Neural progenitor cell (in vitro differentiated cells): ENCODE measurements around the gene IL17D. TPM values are rescaled to one million over a fixed set of nuclear protein-coding genes. Genes with fewer than 3 reads are reported as not detected.

Experiments
- DNase-seq: peaks from one replicate; pipeline ENCODE4 v3.0.0-alpha.2; 2016; ENCODE audit warnings: low spot score
- H2AFZ ChIP-seq: fragments of 200-600 bp; sonication (generic); replicated peaks from 2 replicates; pipeline ENCODE4 v1.6.1; 2016; ENCODE audit warnings: antibody characterized with exemption
- H3F3A ChIP-seq: fragments of 200-600 bp; sonication (generic); 2 replicates; pipeline ENCODE4 v1.6.1; 2016; ENCODE audit warnings: antibody characterized with exemption, low read depth
- H3K27ac ChIP-seq: fragments of 200-600 bp; sonication (generic); 2 replicates; pipeline ENCODE4 v1.5.1; 2016; ENCODE audit warnings: mild to moderate bottlenecking
- H3K27me3 ChIP-seq: fragments of 200-600 bp; sonication (generic); 2 replicates; pipeline ENCODE4 v1.6.1; 2016; ENCODE audit warnings: mild to moderate bottlenecking, moderate library complexity
- H3K36me3 ChIP-seq: fragments of 200-600 bp; sonication (generic); 2 replicates; pipeline ENCODE4 v1.5.1; 2016
- H3K4me1 ChIP-seq: fragments of 200-600 bp; sonication (generic); 2 replicates; pipeline ENCODE4 v1.6.1; 2016; ENCODE audit warnings: mixed run types
- H3K4me2 ChIP-seq: fragments of 200-600 bp; sonication (generic); 2 replicates; pipeline ENCODE4 v1.6.1; 2016
- H3K4me3 ChIP-seq: fragments of 200-600 bp; sonication (generic); 2 replicates; pipeline ENCODE4 v1.5.1; 2016
- H3K79me2 ChIP-seq: fragments of 200-600 bp; sonication (generic); 2 replicates; pipeline ENCODE4 v1.6.1; 2016; ENCODE audit warnings: low read depth
- H3K9ac ChIP-seq: fragments of 200-600 bp; sonication (generic); 2 replicates; pipeline ENCODE4 v1.6.1; 2016
- H3K9me3 ChIP-seq: fragments of 200-600 bp; sonication (generic); 2 replicates; pipeline ENCODE4 v1.5.1; 2016; ENCODE audit warnings: low read depth
- H4K20me1 ChIP-seq: fragments of 200-600 bp; sonication (generic); 2 replicates; pipeline ENCODE4 v1.6.1; 2016; ENCODE audit warnings: low read depth
- H3K27ac Mint-ChIP-seq: 3 replicates; pipeline ENCODE4 v1.8.0; 2021; ENCODE audit warnings: mixed read lengths
- H3K27me3 Mint-ChIP-seq: 2 replicates; pipeline ENCODE4 v1.8.0; 2022; ENCODE audit warnings: low read depth, mild to moderate bottlenecking, inconsistent platforms, moderate library complexity, mixed read lengths; ENCODE audit not compliant: insufficient read depth
- H3K36me3 Mint-ChIP-seq: 3 replicates; pipeline ENCODE4 v1.8.0; 2021; ENCODE audit warnings: mixed read lengths
- H3K4me1 Mint-ChIP-seq: 3 replicates; pipeline ENCODE4 v1.8.0; 2021; ENCODE audit warnings: mixed read lengths
- H3K4me3 Mint-ChIP-seq: 3 replicates; pipeline ENCODE4 v1.8.0; 2021; ENCODE audit warnings: mild to moderate bottlenecking, moderate library complexity, mixed read lengths
- H3K9me3 Mint-ChIP-seq: 3 replicates; pipeline ENCODE4 v1.8.0; 2020; ENCODE audit warnings: mixed read lengths
- CTCF ChIP-seq: fragments of 200-600 bp; sonication (generic); IDR thresholded peaks from 2 replicates; pipeline ENCODE4 v1.5.1; 2017; ENCODE audit warnings: antibody characterized with exemption, mild to moderate bottlenecking
- EZH2 ChIP-seq: fragments of 200-600 bp; sonication (generic); IDR thresholded peaks from 2 replicates; pipeline ENCODE4 v1.6.1; 2017; ENCODE audit warnings: antibody characterized with exemption, mild to moderate bottlenecking, moderate library complexity
- EZH2phosphoT487 ChIP-seq: fragments of 200-600 bp; sonication (generic); IDR thresholded peaks from 2 replicates; pipeline ENCODE4 v1.6.1; 2017; ENCODE audit warnings: antibody characterized with exemption
- total RNA-seq: library from RNA; depleted of rRNA; stranded (reverse); fragments of >200 nt; gene quantifications from 2 replicates; pipeline ENCODE4 v1.2.3, GENCODE V29; 2015; ENCODE audit warnings: low replicate concordance

Gene IL17D
- total RNA-seq, 1 donor from 2014 or later, result 1.4 TPM

- peaks cover 4% of the 10 kb centered on the region for H3K4me1 Mint-ChIP-seq
- no peak for DNase-seq
- TF ChIP-seq EZH2phosphoT487 (no peak), EZH2 (no peak), CTCF (no peak)
- no peaks in the 10 kb centered on the region for H3K9me3 Mint-ChIP-seq
- no peak overlapping the region for H3K4me3 Mint-ChIP-seq
- Histone ChIP-seq H3F3A (peaks cover 3% of the 10 kb centered on the region), H3K9ac (no peak overlapping the region), H3K4me3 (no peak overlapping the region), H3K36me3 (no peaks in the 10 kb centered on the region), H3K27me3 (peaks cover 32% of the 10 kb centered on the region), H2AFZ (no peak overlapping the region), H4K20me1 (peaks cover 13% of the 10 kb centered on the region), H3K27ac (no peak overlapping the region), H3K79me2 (no peaks in the 10 kb centered on the region), H3K4me2 (no peak overlapping the region), H3K9me3 (no peaks in the 10 kb centered on the region), H3K4me1 (peaks cover 15% of the 10 kb centered on the region)
- H3K27me3 Mint-ChIP-seq, result peaks cover 15% of the 10 kb centered on the region
- no peaks in the 10 kb centered on the region for H3K36me3 Mint-ChIP-seq
- H3K27ac Mint-ChIP-seq, result no peak overlapping the region
Observed at GRCh38 chr13:20699715-20700114, 3.8 kb upstream of the IL17D start.

- Histone ChIP-seq H3K9ac (no peak overlapping the region), H2AFZ (no peak overlapping the region), H3K27ac (no peak overlapping the region), H3K4me2 (no peak overlapping the region), H3K4me3 (no peak overlapping the region), H3K27me3 (peaks cover 38% of the 10 kb centered on the region), H3K9me3 (no peaks in the 10 kb centered on the region), H3K79me2 (no peaks in the 10 kb centered on the region), H3K4me1 (peaks cover 15% of the 10 kb centered on the region), H3F3A (peaks cover 6% of the 10 kb centered on the region), H4K20me1 (peaks cover 13% of the 10 kb centered on the region), H3K36me3 (no peaks in the 10 kb centered on the region)
- no peak for DNase-seq
- Mint-ChIP-seq H3K4me1 (peaks cover 7% of the 10 kb centered on the region), H3K9me3 (no peaks in the 10 kb centered on the region), H3K4me3 (no peak overlapping the region), H3K36me3 (no peaks in the 10 kb centered on the region), H3K27me3 (peaks cover 20% of the 10 kb centered on the region), H3K27ac (no peak overlapping the region)
- TF ChIP-seq CTCF (no peak), EZH2phosphoT487 (no peak), EZH2 (no peak)
Observed at GRCh38 chr13:20700288-20700687, 3.2 kb upstream of the IL17D start.

GRCh38 chr13:20701461-20701860, 2.0 kb upstream of the IL17D start:
- Mint-ChIP-seq H3K36me3 (no peaks in the 10 kb centered on the region), H3K9me3 (no peaks in the 10 kb centered on the region), H3K27ac (no peak overlapping the region), H3K27me3 (peaks cover 22% of the 10 kb centered on the region), H3K4me1 (peaks cover 7% of the 10 kb centered on the region), H3K4me3 (no peak overlapping the region)
- Histone ChIP-seq H3K4me3 (no peak overlapping the region), H3K27me3 (peaks cover 43% of the 10 kb centered on the region), H3K27ac (no peak overlapping the region), H3F3A (peaks cover 10% of the 10 kb centered on the region), H3K4me1 (peaks cover 15% of the 10 kb centered on the region), H4K20me1 (peaks cover 13% of the 10 kb centered on the region), H2AFZ (no peak overlapping the region), H3K79me2 (no peaks in the 10 kb centered on the region), H3K4me2 (no peak overlapping the region), H3K9me3 (no peaks in the 10 kb centered on the region), H3K9ac (no peak overlapping the region), H3K36me3 (no peaks in the 10 kb centered on the region)
- TF ChIP-seq EZH2phosphoT487 (no peak), EZH2 (no peak), CTCF (no peak)
- DNase-seq, result no peak
